GM21717 (cell line): ENCODE results near the gene EVA1A.

Experiments
- ATAC-seq: cut with Tn5 transposase; IDR thresholded peaks from one replicate; pipeline ENCODE4 v1.9.1; 2021; ENCODE audit warnings: mild to moderate bottlenecking, moderate library complexity; ENCODE audit not compliant: unreplicated experiment

EVA1A gene, protein sequence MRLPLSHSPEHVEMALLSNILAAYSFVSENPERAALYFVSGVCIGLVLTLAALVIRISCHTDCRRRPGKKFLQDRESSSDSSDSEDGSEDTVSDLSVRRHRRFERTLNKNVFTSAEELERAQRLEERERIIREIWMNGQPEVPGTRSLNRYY

GRCh38 chr2:75560768-75561565 is at the start of gene EVA1A:
Gene EVA1A, minus strand, starts transcription at chr2:75560939. Its CDS starts 42,799 bp downstream, at chr2:75518140.
- no peak for ATAC-seq

GRCh38 chr2:75609937-75610508 is 49.3 kb upstream of the EVA1A start:
- no peak for ATAC-seq

DNA sequence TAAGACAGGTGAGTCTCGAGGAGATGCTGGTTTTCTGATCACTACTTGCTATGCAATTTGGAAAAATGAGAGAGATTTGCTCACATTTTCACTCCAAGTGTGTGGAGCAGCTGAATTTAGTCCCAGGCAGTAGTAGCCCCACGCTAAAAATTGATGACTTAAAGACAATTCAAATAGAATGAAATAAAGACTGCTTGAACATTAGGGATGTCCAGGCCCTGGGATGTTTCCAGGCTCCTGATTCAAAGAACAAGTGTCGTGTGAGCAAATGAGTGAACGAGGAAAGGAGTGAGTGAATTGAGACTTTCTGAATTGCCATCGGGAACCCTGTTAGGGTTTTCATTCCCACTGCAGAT is 48.6 kb upstream of the EVA1A start:
- ATAC-seq, result no peak

DNA sequence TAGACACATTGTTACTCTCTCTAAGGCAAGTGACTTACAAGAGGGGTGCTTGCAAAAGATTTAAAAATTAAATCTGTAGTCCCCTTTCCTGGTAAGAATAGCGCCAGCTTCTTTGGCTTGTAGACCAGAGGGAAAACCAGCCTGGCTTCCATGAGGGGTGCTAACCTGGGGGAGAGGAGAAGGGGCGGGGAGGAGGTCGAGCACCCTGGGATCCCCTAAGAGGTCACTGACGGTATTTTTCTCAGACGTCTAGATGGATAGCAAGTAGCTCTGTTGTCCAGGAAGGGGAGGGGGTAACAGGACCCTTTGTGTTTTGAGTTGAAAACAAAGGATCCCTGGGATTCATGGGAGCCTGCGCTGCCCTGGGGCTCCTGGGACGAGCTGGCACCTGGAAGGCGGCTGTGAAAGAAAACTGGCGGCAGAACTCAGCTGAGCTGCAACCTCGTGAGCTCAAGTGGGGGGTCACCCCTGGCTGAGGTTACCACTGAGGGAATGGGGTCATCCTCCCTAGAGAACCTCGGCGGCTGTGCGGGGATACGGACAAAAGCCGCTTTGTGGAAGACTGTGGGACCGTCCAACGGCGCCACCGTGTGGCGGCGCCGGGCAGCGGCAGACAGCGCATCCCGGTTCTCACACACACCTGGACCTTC is 48.1 kb upstream of the EVA1A start:
- ATAC-seq, result peak; percentile 81

DNA sequence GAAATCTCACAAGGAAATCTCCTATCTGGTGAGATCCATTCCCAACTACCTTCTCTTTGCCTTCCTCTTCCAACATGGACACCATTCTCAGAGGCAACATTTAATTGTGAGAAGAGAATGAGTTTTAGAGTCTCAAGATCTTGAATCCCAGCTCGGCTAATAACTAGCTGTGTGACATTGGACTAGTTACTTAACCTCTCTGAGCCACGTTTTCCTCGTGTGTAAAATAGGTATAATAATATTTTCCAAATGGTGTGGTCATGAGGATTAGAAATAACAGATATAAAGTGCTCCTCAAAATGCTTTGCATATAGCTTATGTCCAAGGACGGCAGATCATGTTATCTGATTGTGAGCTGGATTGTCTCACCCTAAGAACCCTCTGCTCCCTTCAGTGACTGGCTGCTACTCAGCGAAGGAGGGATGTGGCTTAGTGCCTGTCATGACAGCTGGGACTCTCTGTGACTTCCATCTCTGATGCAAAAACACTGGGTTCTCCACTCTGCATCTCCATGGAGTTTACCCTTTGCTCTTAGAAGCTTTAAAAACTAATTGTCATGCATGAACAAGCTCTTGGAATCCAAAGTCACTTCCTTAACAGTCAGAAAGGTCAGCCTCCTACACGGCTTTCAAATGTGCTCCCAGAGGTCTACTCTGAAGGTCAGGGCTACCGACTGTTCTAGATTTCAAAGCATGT is 47.4 kb upstream of the EVA1A start:
- ATAC-seq, result no peak

- ATAC-seq, result no peak
Measured at GRCh38 chr2:75607400-75607798, 46.7 kb upstream of the EVA1A start.

DNA sequence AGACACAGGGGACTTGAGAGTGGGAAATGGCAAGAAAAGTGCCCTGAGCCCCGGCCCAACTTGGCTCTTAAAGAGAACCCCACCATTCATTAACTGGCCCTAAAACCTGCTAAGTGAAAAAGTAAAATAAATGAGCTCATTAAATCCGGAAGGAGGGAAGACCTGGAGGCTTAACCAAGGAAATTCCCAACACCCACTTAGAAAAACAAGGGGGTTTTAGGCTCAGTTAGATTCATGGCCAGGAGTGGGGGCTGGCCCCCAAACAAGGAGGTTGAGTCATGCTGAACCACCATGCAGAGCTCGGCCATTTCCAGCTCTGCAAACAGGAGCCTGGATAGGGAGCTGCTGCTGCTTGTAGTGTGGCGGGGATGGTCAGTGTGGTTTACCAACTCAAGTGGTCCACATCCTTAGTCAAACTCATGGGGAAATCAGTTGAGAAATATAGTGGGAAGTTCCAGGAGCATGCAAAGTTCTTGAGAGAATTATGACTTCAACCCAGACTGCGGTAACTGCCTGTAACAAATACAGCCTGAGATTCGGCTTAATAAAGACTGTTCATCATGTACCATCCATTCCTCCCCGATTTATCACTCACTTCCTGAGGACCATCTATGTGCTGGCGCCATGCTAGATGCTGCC is 46.1 kb upstream of the EVA1A start:
- no peak for ATAC-seq

DNA sequence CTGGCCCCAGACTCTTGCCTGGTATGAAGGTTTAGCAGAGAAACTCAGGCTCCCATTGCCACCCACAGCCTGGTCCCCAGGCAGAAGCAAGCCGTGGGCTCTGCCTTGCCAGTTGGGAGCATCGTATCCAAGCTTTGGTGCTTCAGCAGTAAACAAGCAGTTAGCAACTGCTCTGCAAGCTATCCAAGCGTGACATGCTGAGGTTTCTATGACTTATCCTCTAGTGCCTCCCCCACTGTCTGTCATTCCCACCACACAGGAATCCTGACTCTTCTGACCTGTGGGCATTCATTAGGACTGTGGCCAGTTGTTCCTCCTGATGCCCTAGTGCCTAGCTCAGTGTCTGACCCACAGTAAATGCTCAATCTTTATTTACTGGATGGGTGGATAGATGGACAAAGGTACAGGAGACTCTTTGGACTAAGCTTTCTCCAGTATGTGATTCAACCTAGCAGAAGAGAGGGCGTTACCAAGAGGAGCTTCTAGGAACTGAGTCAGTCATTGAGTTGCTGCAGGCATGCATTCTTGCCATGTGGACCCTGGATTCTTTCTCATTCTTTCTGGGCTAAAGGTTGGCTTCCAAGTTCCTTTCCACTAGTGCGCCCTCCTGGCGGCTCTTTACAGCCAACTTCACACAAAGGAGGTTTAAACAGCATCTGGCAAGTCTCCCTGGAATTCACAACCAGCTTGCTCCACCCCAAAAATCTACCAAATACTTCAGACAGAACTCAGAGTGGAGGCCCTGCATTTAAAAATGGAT is 45.2 kb upstream of the EVA1A start:
- no peak for ATAC-seq

DNA sequence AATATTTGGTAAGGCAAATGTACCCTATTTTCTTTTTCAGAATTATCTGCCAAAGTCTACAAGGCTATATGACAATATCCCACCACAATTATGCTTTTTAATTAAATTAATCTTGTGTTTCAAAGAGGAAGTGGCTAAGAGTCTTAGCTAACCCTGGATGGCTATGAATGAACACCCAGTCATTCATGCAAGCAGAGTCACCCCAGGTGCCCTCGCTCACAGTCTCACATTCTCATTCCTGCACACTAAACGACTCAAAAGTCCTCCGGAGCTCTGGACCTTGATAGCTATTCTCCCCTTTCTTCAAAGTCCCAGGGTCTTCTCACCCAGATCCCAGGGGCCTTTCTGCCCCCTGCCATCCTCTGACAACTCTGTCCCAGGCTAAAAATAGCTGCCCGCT is 43.7 kb upstream of the EVA1A start:
- no peak for ATAC-seq

- ATAC-seq, result no peak
Measured at GRCh38 chr2:75603477-75603876, 42.7 kb upstream of the EVA1A start.

DNA sequence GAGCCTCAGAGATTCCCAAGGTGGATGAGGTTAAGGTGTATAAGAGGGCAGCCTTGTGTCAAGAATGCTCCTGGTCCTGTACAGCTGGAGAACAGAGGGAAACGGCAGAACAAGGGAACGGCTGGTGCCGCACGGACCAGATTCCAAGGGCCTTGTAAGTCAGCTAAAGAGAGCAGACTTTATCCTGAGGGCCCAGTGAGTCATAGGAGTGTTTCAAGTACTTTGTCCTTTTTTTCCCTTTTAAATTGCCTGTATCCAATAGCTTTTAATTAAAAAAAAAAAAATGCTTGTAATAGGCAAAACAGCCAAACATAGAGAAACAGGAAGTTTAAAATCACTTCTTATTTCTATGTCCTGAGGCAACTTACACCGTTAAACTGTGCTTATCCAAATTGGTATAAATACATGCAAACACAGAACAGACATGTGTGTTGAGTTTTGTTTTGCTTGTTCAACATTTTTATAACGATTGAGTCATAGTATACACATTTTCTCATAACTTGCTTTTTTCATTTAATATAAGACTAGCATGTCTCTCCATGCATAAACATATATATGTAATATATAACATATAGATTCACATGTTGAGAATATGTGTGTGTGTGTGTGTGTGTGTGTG is 42.1 kb upstream of the EVA1A start:
- ATAC-seq, result no peak

DNA sequence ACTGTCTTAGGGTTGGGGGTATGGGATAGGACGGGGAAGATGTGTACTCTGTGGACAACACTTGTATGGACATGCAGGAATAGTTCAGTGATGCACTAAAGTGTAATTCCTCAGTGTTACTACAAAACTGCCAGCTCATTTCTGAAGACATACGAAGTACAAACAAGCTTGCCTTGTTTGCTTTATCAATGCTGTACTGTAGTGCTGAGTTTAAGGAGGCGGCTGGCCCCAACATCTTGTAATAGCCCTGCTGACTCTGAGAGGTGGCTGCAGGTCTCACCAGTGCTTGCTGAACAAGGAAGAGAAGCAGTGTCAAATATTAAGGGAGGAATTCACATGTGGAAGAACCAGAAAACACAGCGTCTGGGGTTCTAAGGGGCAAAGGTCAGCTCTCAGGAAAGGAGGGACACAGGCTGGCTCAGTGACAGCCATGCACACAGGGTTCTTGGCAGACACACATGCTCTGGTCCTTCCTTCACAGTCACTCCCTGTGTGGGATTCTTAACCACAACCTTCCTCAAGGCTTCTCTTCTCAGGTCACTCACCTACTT is 39.8 kb upstream of the EVA1A start:
- no peak for ATAC-seq

GRCh38 chr2:75598589-75599155 is 37.9 kb upstream of the EVA1A start:
- no peak for ATAC-seq

DNA sequence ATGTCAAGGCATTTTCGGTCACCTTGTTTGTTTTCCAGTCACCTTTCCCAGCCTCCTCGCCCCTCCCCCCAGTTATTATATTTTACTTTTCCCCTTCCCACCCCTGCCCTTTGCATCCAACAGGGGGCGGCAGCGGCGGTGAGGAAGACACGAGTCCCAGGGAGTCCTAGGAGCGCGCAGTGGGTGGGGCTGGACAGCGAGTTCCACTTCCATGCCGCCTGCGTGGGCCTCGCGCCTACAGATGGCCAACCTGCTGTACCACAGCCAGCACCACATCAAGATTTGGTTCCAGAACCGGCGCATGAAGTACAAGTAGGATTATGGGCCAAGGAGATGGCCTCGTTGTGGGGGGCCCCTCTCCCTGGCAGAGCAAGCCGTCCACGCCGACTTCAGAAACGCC is 37.2 kb upstream of the EVA1A start:
- no peak for ATAC-seq

DNA sequence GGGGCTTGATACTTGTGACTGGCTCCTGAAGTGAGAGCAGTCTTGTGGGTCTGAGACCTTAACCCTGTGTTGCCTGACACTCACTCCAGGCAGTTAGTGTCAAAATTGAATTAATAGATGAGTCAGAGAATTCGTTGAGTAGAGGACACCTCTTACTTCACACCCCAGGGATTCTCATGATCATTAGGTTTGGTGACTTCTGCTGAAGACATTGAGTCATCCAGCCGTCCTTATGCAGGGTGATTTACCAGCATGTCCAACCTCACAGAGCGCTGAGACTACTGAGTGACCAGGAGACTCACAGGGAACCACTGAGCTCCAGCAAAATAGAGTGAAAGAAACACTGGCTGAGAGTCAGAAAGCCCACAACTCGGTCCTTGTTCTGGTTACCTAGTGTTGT is 36.0 kb upstream of the EVA1A start:
- ATAC-seq, result no peak

DNA sequence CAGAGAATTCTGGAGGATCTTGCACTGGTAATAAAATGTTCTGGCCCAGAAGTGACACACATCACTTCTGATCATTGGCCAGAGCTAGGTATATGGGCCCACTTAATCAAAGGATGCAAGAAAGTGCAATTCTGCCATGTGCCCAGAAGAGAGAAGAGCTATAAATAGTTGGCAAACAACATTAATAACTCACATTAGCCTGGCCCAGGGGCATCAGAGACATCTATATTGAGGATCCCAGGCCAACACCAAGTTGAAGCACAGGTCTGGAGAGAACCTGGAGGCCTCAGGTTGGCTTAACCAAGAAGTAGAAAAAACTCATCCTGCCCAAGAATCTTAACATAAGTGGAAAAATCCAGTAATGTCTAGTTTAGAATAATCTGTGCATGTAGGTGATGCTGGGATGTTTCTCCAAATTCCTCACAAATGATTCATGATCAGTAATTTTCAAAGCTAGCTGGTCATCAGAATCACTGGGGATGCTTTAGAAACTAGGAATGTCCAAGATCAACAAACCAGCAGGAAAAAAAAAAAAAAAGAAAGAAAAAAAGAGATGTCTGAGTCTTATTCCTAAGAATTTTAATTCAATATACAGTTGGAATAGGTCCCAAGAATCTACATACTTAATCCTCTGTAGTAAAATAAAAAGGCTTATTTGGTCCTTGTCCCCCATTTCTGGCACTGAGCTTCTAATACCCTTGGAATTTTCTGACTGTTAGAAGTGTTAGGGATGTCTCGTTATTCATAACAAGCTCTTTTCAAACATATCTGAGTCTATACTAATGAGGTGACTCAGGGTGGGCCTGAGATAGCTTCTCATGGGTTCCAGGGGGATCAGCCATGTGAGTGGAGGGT is 35.0 kb upstream of the EVA1A start:
- ATAC-seq, result no peak

DNA sequence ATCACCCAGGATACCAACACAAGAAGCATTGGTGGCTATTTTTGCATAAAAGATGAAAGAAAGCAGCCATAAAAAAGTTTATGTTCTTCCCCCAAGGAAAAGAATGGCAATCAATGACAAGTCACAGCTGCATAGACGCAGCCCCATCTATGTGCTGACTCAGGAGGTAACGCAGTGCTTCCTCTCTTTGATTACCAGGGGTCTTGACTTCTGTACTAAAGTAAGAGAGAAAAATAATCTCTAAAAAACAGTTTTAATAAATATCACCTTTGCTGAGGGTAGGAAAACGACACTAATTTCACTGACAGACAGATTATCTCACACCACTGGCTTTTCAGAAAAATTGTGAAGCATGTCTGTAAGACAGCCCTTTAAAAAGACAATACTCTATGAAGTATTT is 33.9 kb upstream of the EVA1A start:
- no peak for ATAC-seq

GRCh38 chr2:75592888-75593287 is 32.1 kb upstream of the EVA1A start:
- ATAC-seq, result no peak
